ENCODE measurements around the gene SHMT1. TPM values are rescaled to one million over a fixed set of nuclear protein-coding genes. Genes with fewer than 3 reads are reported as not detected.

The SHMT1 gene
- total and polyA plus RNA-seq, 7 donors = 16.2 to 34.8 (median 26.9) TPM

GRCh38 chr17:18331879-18332278 lies 31.5 kb downstream of the SHMT1 start:
- Histone ChIP-seq H3K4me1 (no peaks in the 10 kb centered on the region), H3K4me3 (no peak overlapping the region), H3K9me3 (no peaks in the 10 kb centered on the region), H3K36me3 (peaks cover 0 to 93% (median 28%) of the 10 kb centered on the region in 4 donors), H3K27ac (no peak overlapping the region), H3K27me3 (no peaks in the 10 kb centered on the region)
- WGBS, 2 donors = 80 to 87% methylated on average over 9 of the region's 9 CpGs
- DNase-seq = no peak
- TF ChIP-seq, protein P1, sequence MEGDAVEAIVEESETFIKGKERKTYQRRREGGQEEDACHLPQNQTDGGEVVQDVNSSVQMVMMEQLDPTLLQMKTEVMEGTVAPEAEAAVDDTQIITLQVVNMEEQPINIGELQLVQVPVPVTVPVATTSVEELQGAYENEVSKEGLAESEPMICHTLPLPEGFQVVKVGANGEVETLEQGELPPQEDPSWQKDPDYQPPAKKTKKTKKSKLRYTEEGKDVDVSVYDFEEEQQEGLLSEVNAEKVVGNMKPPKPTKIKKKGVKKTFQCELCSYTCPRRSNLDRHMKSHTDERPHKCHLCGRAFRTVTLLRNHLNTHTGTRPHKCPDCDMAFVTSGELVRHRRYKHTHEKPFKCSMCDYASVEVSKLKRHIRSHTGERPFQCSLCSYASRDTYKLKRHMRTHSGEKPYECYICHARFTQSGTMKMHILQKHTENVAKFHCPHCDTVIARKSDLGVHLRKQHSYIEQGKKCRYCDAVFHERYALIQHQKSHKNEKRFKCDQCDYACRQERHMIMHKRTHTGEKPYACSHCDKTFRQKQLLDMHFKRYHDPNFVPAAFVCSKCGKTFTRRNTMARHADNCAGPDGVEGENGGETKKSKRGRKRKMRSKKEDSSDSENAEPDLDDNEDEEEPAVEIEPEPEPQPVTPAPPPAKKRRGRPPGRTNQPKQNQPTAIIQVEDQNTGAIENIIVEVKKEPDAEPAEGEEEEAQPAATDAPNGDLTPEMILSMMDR (IDR thresholded peaks at IDR 0.05) = no peak
- TF ChIP-seq EP300 (IDR thresholded peaks at IDR 0.05) (no peak), POLR2A (IDR thresholded peaks at IDR 0.05) (no peak), POLR2AphosphoS5 (IDR thresholded peaks at IDR 0.05) (no peak)
- intact Hi-C loops (cut with DNase I) = no loop called here

DNA sequence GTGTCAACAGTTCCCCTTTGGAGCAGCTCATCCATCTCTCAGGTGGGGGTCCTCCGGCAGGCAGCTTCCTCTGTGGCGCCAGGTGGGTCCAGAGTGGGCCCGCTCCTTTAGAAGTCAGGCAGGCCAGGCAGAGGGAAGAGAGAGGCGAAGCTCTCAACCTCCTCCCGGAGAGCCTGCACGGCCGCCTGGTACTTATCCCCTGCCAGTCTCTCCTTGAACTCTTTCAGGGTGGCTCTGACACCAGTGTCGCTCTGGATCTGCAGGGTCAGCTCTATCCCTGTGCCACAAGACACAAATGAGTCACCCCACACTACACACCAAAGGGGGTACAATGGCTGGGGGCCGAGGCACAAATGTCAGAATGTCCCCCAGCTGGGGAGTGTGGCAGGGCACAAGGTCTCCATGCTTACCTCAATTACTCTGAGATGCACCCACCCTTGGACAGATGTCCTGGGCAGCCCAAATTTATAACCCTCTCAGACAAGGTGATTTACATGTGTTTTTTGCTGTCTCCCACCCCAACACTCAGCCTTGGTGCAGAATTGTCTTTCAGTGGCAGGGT lies 34.6 kb downstream of the SHMT1 start:
- WGBS, 2 donors = 94 to 95% methylated on average over 9 of the region's 9 CpGs
- intact Hi-C loops (cut with DNase I) = no loop called here
- Histone ChIP-seq H3K27ac (no peak overlapping the region), H3K9me3 (no peaks in the 10 kb centered on the region), H3K36me3 (peaks cover 14 to 98% (median 34%) of the 10 kb centered on the region in 4 donors), H3K4me3 (no peak overlapping the region), H3K27me3 (no peaks in the 10 kb centered on the region), H3K4me1 (no peaks in the 10 kb centered on the region)
- DNase-seq = no peak
- no peak for TF ChIP-seq POLR2A (IDR thresholded peaks at IDR 0.05)
- no peak for TF ChIP-seq POLR2AphosphoS5 (IDR thresholded peaks at IDR 0.05)
- TF ChIP-seq, protein P1 (IDR thresholded peaks at IDR 0.05) = no peak
- no peak for TF ChIP-seq EP300 (IDR thresholded peaks at IDR 0.05)

GRCh38 chr17:18327556-18327955 lies 35.8 kb downstream of the SHMT1 start:
- intact Hi-C loops (cut with DNase I) = no loop called here
- TF ChIP-seq POLR2A (IDR thresholded peaks at IDR 0.05) = no peak
- TF ChIP-seq POLR2AphosphoS5 (IDR thresholded peaks at IDR 0.05) = no peak
- TF ChIP-seq EP300 (IDR thresholded peaks at IDR 0.05) = no peak
- TF ChIP-seq, protein P1 (IDR thresholded peaks at IDR 0.05) = no peak
- Histone ChIP-seq H3K9me3 (no peaks in the 10 kb centered on the region), H3K4me3 (no peak overlapping the region), H3K36me3 (peaks cover 26 to 99% (median 39%) of the 10 kb centered on the region in 4 donors), H3K4me1 (no peaks in the 10 kb centered on the region), H3K27ac (no peak overlapping the region), H3K27me3 (no peaks in the 10 kb centered on the region)
- WGBS, 2 donors = 90 to 93% methylated on average over 10 of the region's 10 CpGs
- no peak for DNase-seq

- Histone ChIP-seq H3K36me3 (peaks cover 28 to 99% (median 38%) of the 10 kb centered on the region in 4 donors), H3K27ac (no peak overlapping the region), H3K27me3 (no peaks in the 10 kb centered on the region), H3K4me3 (no peak overlapping the region), H3K4me1 (no peaks in the 10 kb centered on the region), H3K9me3 (no peaks in the 10 kb centered on the region)
- WGBS, 2 donors = 73 to 80% methylated on average over 2 of the region's 2 CpGs
- TF ChIP-seq POLR2AphosphoS5 (IDR thresholded peaks at IDR 0.05) (no peak), POLR2A (IDR thresholded peaks at IDR 0.05) (no peak), EP300 (IDR thresholded peaks at IDR 0.05) (no peak)
- TF ChIP-seq, protein P1 (IDR thresholded peaks at IDR 0.05) = no peak
- intact Hi-C loops (cut with DNase I) = no loop called here
- no peak for DNase-seq
Observed at GRCh38 chr17:18327093-18327492, 36.3 kb downstream of the SHMT1 start.

DNA sequence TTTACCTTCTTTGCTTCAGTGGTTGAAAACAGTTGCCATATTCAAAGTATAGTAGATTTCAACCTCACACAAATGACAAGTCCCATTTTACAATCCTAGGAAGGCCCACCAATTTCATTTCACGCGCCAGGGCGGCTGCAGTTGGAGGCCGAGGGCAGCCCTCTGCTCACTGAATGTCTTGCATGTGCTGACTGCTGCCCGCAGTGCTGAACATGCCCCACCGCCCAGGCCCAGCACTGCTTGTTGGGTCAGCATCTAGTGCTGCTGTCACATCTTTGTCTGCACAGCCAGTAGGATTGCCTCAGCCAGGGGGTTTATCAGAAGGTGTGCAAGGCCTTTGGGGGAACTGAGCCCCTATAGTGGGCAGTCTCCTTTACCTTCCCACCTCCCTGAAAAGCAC lies 36.8 kb downstream of the SHMT1 start:
- Histone ChIP-seq H3K36me3 (peaks cover 28 to 96% (median 38%) of the 10 kb centered on the region in 4 donors), H3K27me3 (no peaks in the 10 kb centered on the region), H3K4me1 (peaks cover 0 to under 1% (median 0%) of the 10 kb centered on the region in 4 donors), H3K4me3 (no peak overlapping the region), H3K9me3 (no peaks in the 10 kb centered on the region), H3K27ac (no peak overlapping the region)
- DNase-seq = no peak
- TF ChIP-seq EP300 (IDR thresholded peaks at IDR 0.05) = no peak
- TF ChIP-seq, protein P1 (IDR thresholded peaks at IDR 0.05) = no peak
- TF ChIP-seq POLR2A (IDR thresholded peaks at IDR 0.05) = no peak
- no peak for TF ChIP-seq POLR2AphosphoS5 (IDR thresholded peaks at IDR 0.05)
- intact Hi-C loops (cut with DNase I) = no loop called here
- WGBS, 2 donors = 96 to 97% methylated on average over 6 of the region's 6 CpGs
